ENCODE results near the gene PARVB. TPM values are rescaled to one million over a fixed set of nuclear protein-coding genes. Genes with fewer than 3 reads are reported as not detected.

The PARVB gene
- total RNA-seq, 1 experiment from 2014 or later = 35.3 TPM

- Histone ChIP-seq H3K9me2 (ENCODE audit: insufficient read depth) (no peaks in the 10 kb centered on the region), H3K79me2 (ENCODE audit: low read depth) (no peaks in the 10 kb centered on the region), H3K4me1 (replicated peaks; ENCODE audit: insufficient read depth) (no peaks in the 10 kb centered on the region), H3K27me3 (ENCODE audit: insufficient read depth, low read depth) (no peaks in the 10 kb centered on the region), H3K4me2 (no peak overlapping the region), H3K36me3 (ENCODE audit: low read depth) (no peaks in the 10 kb centered on the region), H3K4me3 (no peak overlapping the region), H3F3A (ENCODE audit: insufficient read depth, low read depth) (no peaks in the 10 kb centered on the region), H3K9me3 (ENCODE audit: insufficient read depth, low read depth) (no peaks in the 10 kb centered on the region), H2AFZ (no peak overlapping the region), H4K20me1 (ENCODE audit: insufficient read depth) (no peaks in the 10 kb centered on the region), H3K27ac (no peak overlapping the region)
- no peak for DNase-seq
- intact Hi-C loops (cut with micrococcal nuclease; ENCODE audit: unreplicated experiment) = no loop called here
- no TSS peak for BruUV-seq (replicated peaks)
- ChIA-PET CTCF (no interaction called here), POLR2A (ENCODE audit: unreplicated experiment) (no interaction called here)
- TF ChIP-seq, protein P1, sequence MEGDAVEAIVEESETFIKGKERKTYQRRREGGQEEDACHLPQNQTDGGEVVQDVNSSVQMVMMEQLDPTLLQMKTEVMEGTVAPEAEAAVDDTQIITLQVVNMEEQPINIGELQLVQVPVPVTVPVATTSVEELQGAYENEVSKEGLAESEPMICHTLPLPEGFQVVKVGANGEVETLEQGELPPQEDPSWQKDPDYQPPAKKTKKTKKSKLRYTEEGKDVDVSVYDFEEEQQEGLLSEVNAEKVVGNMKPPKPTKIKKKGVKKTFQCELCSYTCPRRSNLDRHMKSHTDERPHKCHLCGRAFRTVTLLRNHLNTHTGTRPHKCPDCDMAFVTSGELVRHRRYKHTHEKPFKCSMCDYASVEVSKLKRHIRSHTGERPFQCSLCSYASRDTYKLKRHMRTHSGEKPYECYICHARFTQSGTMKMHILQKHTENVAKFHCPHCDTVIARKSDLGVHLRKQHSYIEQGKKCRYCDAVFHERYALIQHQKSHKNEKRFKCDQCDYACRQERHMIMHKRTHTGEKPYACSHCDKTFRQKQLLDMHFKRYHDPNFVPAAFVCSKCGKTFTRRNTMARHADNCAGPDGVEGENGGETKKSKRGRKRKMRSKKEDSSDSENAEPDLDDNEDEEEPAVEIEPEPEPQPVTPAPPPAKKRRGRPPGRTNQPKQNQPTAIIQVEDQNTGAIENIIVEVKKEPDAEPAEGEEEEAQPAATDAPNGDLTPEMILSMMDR (conservative IDR thresholded peaks at IDR 0.05) = no peak
- no peak for TF ChIP-seq EZH2 (IDR thresholded peaks at IDR 0.05; ENCODE audit: low read depth)
These were observed 101.3 kb downstream of the PARVB start for GRCh38 chr22:44125421-44125820.

DNA sequence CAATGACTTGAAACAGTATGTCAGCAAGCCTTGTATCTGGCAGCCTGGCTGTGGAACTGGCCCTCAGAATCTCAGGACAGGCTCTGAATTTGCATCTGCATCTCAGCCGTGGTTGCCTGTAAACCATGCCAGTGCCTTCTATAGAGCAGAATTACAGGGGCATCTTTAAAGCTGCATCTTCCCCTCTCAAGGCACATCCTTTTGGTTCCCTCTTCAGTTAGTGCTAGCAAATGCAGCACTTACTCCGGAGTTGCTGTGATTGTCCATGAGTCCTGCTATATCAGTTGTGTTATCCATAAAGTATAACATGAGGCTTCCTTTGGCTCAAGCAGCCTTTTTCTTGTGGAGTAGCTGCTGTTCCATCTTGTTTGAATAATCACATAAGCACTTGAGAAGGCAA, 102.7 kb downstream of the PARVB start:
- no peaks in the 10 kb centered on the region for H4K20me1 ChIP-seq (ENCODE audit: insufficient read depth)
- ChIA-PET CTCF (no interaction called here), POLR2A (ENCODE audit: unreplicated experiment) (interaction anchor here (0.6 kb wide), 1 partner anchor 724 kb away, joined by 3 read pairs; no protein-coding TSS in a partner anchor)
- H3K27ac ChIP-seq = no peak overlapping the region
- H3K79me2 ChIP-seq (ENCODE audit: low read depth) = no peaks in the 10 kb centered on the region
- TF ChIP-seq EZH2 (IDR thresholded peaks at IDR 0.05; ENCODE audit: low read depth) = no peak
- TF ChIP-seq, protein P1 (conservative IDR thresholded peaks at IDR 0.05) = no peak
- BruUV-seq (replicated peaks) = no TSS peak
- H3K4me3 ChIP-seq = no peak overlapping the region
- H3K9me2 ChIP-seq (ENCODE audit: insufficient read depth) = no peaks in the 10 kb centered on the region
- no peak for DNase-seq
- no peak overlapping the region for H2AFZ ChIP-seq
- H3K9me3 ChIP-seq (ENCODE audit: insufficient read depth, low read depth) = no peaks in the 10 kb centered on the region
- H3K27me3 ChIP-seq (ENCODE audit: insufficient read depth, low read depth) = no peaks in the 10 kb centered on the region
- H3K4me2 ChIP-seq = no peak overlapping the region
- H3K36me3 ChIP-seq (ENCODE audit: low read depth) = no peaks in the 10 kb centered on the region
- no peaks in the 10 kb centered on the region for H3K4me1 ChIP-seq (replicated peaks; ENCODE audit: insufficient read depth)
- intact Hi-C loops (cut with micrococcal nuclease; ENCODE audit: unreplicated experiment) = no loop called here
- no peaks in the 10 kb centered on the region for H3F3A ChIP-seq (ENCODE audit: insufficient read depth, low read depth)

DNA sequence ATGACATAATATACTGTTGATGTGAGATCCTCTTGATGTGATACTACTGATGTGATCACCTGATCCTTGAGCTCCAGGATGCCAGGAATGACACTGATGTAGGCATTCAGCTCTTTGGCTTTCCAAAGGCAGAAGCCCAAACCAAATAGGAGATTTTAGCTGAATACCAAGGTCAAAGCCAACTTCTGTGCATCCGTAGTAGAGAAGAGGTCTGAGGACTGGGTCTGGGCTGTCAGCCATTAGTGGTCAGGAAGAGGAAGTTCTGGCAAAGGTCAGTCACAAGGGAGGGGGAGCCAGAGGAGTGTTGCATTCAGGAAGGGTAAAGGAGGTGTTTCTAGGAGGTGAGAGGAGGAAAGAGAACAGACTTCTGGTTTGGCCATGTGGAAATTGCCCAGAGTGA, 103.3 kb downstream of the PARVB start:
- H2AFZ ChIP-seq = no peak overlapping the region
- no peaks in the 10 kb centered on the region for H3K36me3 ChIP-seq (ENCODE audit: low read depth)
- H3K79me2 ChIP-seq (ENCODE audit: low read depth) = no peaks in the 10 kb centered on the region
- intact Hi-C loops (cut with micrococcal nuclease; ENCODE audit: unreplicated experiment) = no loop called here
- no peaks in the 10 kb centered on the region for H3K4me1 ChIP-seq (replicated peaks; ENCODE audit: insufficient read depth)
- no peaks in the 10 kb centered on the region for H3K27me3 ChIP-seq (ENCODE audit: insufficient read depth, low read depth)
- H3K4me3 ChIP-seq = no peak overlapping the region
- H3F3A ChIP-seq (ENCODE audit: insufficient read depth, low read depth) = no peaks in the 10 kb centered on the region
- no peak for TF ChIP-seq EZH2 (IDR thresholded peaks at IDR 0.05; ENCODE audit: low read depth)
- TF ChIP-seq, protein P1 (conservative IDR thresholded peaks at IDR 0.05) = no peak
- no peaks in the 10 kb centered on the region for H3K9me2 ChIP-seq (ENCODE audit: insufficient read depth)
- no peaks in the 10 kb centered on the region for H3K9me3 ChIP-seq (ENCODE audit: insufficient read depth, low read depth)
- POLR2A ChIA-PET (ENCODE audit: unreplicated experiment) = interaction anchor here (0.6 kb wide), 1 partner anchor 724 kb away, joined by 3 read pairs; no protein-coding TSS in a partner anchor
- no peak for DNase-seq
- no peak overlapping the region for H3K27ac ChIP-seq
- BruUV-seq (replicated peaks) = no TSS peak
- no peak overlapping the region for H3K4me2 ChIP-seq
- CTCF ChIA-PET = no interaction called here
- no peaks in the 10 kb centered on the region for H4K20me1 ChIP-seq (ENCODE audit: insufficient read depth)
